Measurements from ENCODE around the gene CIDEA. TPM values are rescaled to one million over a fixed set of nuclear protein-coding genes. Genes with fewer than 3 reads are reported as not detected.

CIDEA gene
- total and polyA plus RNA-seq, 2 donors (not counting 1 experiment from before 2014, with no cell fraction given) = not detected

- ATAC-seq (ENCODE audit: low read depth) (no peak), DNase-seq (no peak)
- Histone ChIP-seq H3K27me3 (replicated peaks in 1 of 4; ENCODE audit: control extremely low read depth in 1 of 4, control insufficient read depth in 3 of 4, insufficient read depth in 4 of 4, low read length in 3 of 4) (peaks cover 0 to 10% (median 2%) of the 10 kb centered on the region in 4 experiments), H3K36me3 (replicated peaks in 1 of 2; ENCODE audit: control extremely low read depth in 1 of 2, control insufficient read depth in 1 of 2, extremely low read depth in 1 of 2, insufficient read depth in 2 of 2, low read length in 1 of 2) (no peaks in the 10 kb centered on the region), H3K4me3 (ENCODE audit: control extremely low read depth in 1 of 5, extremely low read depth in 1 of 5, insufficient read depth in 1 of 5, low read depth in 2 of 5, low read length in 4 of 5) (no peak overlapping the region), H3K27ac (ENCODE audit: low read length in 2 of 2) (no peak overlapping the region), H3K4me2 (replicated peaks; ENCODE audit: low read depth, low read length, poor library complexity, severe bottlenecking) (no peak overlapping the region), H3K9me3 (ENCODE audit: control extremely low read depth in 1 of 3, control insufficient read depth in 2 of 3, insufficient read depth in 1 of 3, low read length in 2 of 3) (no peaks in the 10 kb centered on the region), H4K20me1 (ENCODE audit: control insufficient read depth, insufficient read depth, low read length, poor library complexity, severe bottlenecking) (no peaks in the 10 kb centered on the region), H3K9ac (ENCODE audit: low read length) (no peak overlapping the region), H2AFZ (ENCODE audit: insufficient read depth, low read depth, low read length, poor library complexity, severe bottlenecking) (no peak overlapping the region), H3K79me2 (ENCODE audit: control insufficient read depth, insufficient read depth, low read length) (no peaks in the 10 kb centered on the region), H3K4me1 (ENCODE audit: control insufficient read depth in 2 of 2, insufficient read depth in 2 of 2, low read length in 2 of 2) (peaks cover 3 to 4% of the 10 kb centered on the region in 2 donors)
- Mint-ChIP-seq H3K4me1 (peaks cover 2% of the 10 kb centered on the region), H3K4me3 (no peak overlapping the region), H3K27ac (no peak overlapping the region), H3K9me3 (ENCODE audit: insufficient read depth) (no peaks in the 10 kb centered on the region), H3K27me3 (peaks cover 36% of the 10 kb centered on the region)
- TF ChIP-seq EZH2 (IDR thresholded peaks at IDR 0.05; ENCODE audit: borderline replicate concordance, insufficient read depth, low read depth, low read length, poor library complexity, severe bottlenecking) (no peak), CTCF (IDR thresholded peaks at IDR 0.05) (no peak)
- WGBS (ENCODE audit: insufficient coverage) = 88% methylated on average over 1 of the region's 3 CpGs
- intact Hi-C loops (cut with micrococcal nuclease) = no loop called here
- CTCF ChIA-PET = interaction anchor here (1.0 to 1.1 kb wide), 2 partner anchors 9 to 89 kb away, joined by 3 to 4 read pairs; no protein-coding TSS in a partner anchor
- POLR2A ChIA-PET = no interaction called here
Measured at GRCh38 chr18:12238826-12239225, 15.3 kb upstream of the CIDEA start.

GRCh38 chr18:12239431-12239830 is 14.7 kb upstream of the CIDEA start:
- Histone ChIP-seq H3K27me3 (replicated peaks in 1 of 4; ENCODE audit: control extremely low read depth in 1 of 4, control insufficient read depth in 3 of 4, insufficient read depth in 4 of 4, low read length in 3 of 4) (peaks cover 0 to 10% (median 2%) of the 10 kb centered on the region in 4 experiments), H3K4me2 (replicated peaks; ENCODE audit: low read depth, low read length, poor library complexity, severe bottlenecking) (no peak overlapping the region), H3K9me3 (ENCODE audit: control extremely low read depth in 1 of 3, control insufficient read depth in 2 of 3, insufficient read depth in 1 of 3, low read length in 2 of 3) (no peaks in the 10 kb centered on the region), H3K9ac (ENCODE audit: low read length) (no peak overlapping the region), H3K4me1 (ENCODE audit: control insufficient read depth in 2 of 2, insufficient read depth in 2 of 2, low read length in 2 of 2) (peaks cover 3 to 4% of the 10 kb centered on the region in 2 donors), H3K4me3 (ENCODE audit: control extremely low read depth in 1 of 5, extremely low read depth in 1 of 5, insufficient read depth in 1 of 5, low read depth in 2 of 5, low read length in 4 of 5) (no peak overlapping the region), H2AFZ (ENCODE audit: insufficient read depth, low read depth, low read length, poor library complexity, severe bottlenecking) (no peak overlapping the region), H3K79me2 (ENCODE audit: control insufficient read depth, insufficient read depth, low read length) (no peaks in the 10 kb centered on the region), H3K27ac (ENCODE audit: low read length in 2 of 2) (no peak overlapping the region), H4K20me1 (ENCODE audit: control insufficient read depth, insufficient read depth, low read length, poor library complexity, severe bottlenecking) (no peaks in the 10 kb centered on the region), H3K36me3 (replicated peaks in 1 of 2; ENCODE audit: control extremely low read depth in 1 of 2, control insufficient read depth in 1 of 2, extremely low read depth in 1 of 2, insufficient read depth in 2 of 2, low read length in 1 of 2) (no peaks in the 10 kb centered on the region)
- 88% methylated on average over 4 of the region's 6 CpGs for WGBS (ENCODE audit: insufficient coverage)
- intact Hi-C loops (cut with micrococcal nuclease) = no loop called here
- TF ChIP-seq EZH2 (IDR thresholded peaks at IDR 0.05; ENCODE audit: borderline replicate concordance, insufficient read depth, low read depth, low read length, poor library complexity, severe bottlenecking) = no peak
- no peak for TF ChIP-seq CTCF (IDR thresholded peaks at IDR 0.05)
- Mint-ChIP-seq H3K9me3 (ENCODE audit: insufficient read depth) (no peaks in the 10 kb centered on the region), H3K27me3 (peaks cover 37% of the 10 kb centered on the region), H3K4me1 (peaks cover 2% of the 10 kb centered on the region), H3K4me3 (no peak overlapping the region), H3K27ac (no peak overlapping the region)
- ChIA-PET POLR2A (no interaction called here), CTCF (interaction anchor here (1.0 kb wide), 1 partner anchor 88 kb away, joined by 3 read pairs; no protein-coding TSS in a partner anchor)
- no peak for ATAC-seq (ENCODE audit: low read depth)
- DNase-seq = no peak

Measured in B cell (primary cell).